NCI-H2196 (cell line): ENCODE results near the gene PRKAG2.

Experiments
- DNase-seq: peaks from one replicate; lab custom pipeline; 2025; ENCODE audit not compliant: unreplicated experiment; lab: John Stamatoyannopoulos, UW

PRKAG2 gene

DNA sequence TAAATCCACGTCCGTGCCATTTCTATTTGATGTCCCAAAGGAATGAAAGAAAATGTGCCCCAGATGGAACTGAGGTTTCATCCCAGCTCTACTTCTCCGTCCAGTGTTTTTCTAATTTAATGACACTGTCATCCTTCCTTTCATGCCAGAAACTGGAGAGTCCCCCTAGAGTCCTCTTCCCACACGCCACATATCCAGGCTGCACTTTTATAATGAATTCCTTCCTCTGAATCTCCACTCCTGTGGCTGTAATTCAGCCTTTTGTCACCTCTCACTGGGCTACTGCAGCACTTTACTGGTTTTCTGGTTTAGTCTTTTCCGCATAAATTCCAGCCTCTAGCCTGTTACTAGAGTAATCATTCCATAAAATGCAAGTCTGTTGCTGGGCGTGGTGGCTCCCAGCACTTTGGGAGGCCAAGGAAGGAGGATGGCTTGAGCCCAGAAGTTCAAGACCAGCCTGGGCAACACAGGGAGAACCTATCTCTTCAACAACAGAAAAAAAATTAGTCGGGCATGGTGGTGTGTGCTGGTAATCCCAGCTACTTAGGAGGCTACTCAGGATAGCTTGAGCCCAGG is 214.6 kb downstream of the PRKAG2 start:
- DNase-seq = no peak

DNA sequence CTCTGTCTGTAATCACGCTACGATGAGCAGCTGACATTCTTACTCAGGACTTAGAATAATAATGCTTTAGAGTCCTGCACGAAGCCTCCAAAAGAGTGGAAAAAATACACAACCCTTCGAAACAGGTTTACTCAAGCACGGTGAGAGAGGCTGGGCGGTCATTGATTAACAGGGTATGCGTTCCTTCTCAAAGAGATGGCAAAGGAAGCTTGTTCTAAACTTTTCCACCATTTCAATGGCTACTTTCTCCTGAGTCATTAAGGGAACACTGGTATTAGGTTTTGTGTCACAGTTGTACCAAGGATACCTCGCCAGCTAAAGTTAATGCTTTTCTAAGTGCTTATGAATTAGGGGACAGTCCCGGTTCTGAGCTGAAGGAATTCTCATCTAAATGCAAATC is 215.3 kb downstream of the PRKAG2 start:
- no peak for DNase-seq

DNA sequence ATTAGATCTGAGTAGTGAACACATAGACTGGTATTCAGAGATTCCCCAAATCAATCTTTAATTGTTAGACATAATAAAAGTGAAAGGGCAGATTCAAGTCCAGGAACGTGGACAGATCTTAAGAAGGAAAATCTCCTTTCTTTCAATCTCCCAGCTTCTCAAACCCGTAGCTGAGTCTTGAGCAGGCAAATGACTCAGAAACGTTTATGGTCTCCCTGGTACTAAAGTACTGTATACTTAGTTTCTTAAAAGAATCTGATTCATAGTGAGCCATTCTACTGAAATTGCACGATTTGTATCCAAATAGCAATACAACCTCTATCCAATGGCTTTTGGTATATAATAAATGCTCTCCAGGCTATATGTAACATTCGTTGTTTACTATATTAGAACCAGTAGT is 216.8 kb downstream of the PRKAG2 start:
- no peak for DNase-seq

DNA sequence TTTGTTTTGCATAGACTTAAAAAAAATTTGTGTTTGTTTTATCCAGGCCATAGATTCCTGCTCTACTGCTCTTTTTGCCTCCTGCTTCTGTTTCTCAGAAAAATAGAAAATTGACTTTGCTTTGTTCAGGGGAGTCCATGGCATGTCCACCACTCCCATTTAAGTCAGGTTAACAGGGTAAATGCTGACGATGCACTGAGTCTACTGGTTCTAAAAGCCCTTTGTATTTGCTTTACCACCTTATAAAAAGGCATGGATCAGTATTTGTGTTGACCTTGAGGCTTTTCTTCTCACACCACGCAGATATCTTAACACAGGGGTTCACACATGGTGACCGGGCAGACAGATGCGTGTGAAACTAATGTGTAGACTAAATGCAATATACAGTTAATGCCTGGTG is 217.7 kb downstream of the PRKAG2 start:
- no peak for DNase-seq

DNA sequence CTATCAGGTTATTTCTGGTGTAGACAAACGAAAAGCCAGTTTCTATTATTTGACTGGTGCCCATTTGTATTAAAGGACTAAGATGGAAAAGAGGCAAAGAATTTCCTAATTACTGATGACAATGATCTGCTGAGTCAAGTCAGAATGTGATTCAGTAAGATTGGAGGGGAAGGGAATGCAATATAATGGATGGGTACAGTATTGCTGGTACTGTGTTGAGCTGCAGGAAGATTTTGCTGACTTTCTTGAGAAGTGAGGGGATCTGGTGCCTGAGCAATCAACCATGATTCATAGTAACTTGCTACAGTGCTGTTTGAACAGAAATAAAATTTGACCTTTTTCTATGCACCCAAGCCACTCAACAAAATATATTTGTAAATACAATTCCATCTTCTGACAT is 218.1 kb downstream of the PRKAG2 start:
- no peak for DNase-seq

DNA sequence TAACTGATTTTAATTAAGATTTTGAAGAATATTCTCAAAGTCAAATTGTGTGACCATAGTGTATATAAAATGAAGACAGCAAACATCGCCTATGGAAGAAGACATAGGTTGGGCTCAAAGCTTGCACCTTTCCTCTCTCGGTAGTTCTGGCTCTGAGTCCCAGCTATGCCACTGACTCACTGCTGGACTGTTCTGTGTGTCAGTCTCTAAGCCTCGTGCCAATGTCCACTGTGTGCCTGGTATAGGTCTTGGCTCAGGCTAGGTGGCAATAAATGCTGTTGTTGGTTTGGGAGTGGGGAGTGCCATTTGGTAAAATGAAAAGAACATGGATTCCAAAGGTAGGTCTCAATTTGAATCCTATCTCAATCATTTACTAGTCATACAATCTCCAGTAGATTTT is 219.7 kb downstream of the PRKAG2 start:
- no peak for DNase-seq

DNA sequence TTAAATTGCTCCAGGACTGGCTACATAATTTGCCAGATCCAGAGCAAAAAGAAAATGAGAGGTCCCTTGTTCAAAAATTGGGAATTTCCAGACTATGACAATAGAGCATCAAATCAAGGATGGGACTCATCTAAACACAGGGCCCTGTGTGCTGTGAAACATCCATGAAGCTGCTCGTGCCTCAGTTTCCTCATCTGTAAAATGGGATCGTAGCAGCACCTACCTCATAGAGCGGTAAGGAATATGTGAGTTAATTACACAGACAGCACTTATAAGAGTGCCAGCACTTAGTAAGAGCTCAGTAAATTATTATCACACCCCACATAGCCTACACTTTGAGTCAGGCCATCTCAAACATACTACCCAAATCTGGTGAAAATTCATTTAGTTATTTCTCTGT is 221.4 kb downstream of the PRKAG2 start:
- DNase-seq = no peak

DNA sequence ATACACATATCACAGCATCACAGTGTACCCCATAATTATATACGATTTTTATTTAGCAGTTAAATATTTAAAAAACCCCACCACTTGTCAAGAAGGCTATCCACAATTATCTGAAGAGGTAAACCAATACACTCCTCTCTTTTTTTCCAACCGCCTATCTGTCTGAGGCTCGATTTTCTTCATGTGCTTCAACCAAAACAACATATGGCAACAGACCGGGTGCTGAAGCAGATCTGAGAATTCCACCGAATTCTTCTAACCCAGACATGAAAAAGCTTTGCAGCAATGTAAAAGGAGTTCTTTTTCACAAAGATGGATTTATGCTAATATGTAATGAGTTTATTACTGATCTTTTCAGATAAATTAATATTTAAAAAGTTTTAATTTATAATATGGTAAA is 224.8 kb downstream of the PRKAG2 start:
- no peak for DNase-seq

DNA sequence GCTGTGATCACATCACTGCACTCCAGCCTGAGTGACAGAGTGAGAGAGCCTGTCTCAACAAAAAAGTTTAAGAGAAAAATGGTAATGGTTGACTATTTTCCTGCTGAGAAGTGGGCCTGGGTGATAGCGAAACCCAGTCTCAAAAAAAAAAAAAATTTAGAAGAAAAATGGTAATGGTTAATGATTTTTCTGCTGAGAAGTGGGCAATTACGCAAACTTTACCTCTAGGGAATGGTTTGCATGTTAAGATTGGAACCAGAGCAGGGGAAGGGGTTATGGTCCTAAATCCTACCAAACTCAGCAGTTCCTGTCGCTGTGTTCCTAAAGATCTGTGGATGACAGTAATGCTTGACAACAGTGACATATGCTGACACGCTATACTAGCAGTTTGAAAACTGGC is 226.8 kb downstream of the PRKAG2 start:
- no peak for DNase-seq

DNA sequence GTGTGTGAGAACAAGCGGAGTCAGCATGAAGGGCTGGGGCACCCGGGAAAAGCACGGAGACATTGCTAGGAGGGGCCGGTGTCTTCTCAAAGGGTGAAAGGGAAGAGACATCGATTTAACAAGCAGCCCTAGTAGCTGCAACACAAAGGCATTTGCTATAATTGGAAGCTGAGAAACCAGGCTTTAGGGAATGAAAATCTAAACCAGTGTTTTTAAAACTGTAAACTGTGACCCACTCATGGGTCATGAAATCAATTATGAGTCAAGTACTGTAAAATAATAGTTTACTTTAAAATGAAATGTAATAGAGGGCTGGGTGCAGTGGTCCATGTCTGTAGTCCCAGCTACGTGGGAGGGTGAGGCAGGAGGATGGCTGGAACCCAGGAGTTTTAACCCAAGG is 228.5 kb downstream of the PRKAG2 start:
- DNase-seq = no peak

DNA sequence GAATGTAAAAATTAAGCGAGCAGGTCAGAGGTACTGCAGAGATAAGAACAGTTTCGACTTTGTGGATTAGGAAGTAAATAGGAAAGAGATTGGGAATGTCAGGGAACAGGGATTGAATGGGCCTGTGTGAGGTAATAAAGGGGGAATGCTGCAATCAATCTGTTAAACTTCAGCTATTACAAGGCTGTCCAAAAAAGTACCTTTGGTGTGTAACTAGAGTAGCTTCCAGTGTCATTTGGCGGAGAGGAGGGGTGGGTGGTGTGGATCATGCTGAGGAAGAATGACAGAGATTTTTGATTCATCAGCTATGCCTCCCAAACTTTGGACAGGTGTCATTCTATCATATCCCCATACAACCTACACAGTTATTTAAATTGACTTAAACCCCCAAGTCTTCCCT is 229.0 kb downstream of the PRKAG2 start:
- DNase-seq = no peak

DNA sequence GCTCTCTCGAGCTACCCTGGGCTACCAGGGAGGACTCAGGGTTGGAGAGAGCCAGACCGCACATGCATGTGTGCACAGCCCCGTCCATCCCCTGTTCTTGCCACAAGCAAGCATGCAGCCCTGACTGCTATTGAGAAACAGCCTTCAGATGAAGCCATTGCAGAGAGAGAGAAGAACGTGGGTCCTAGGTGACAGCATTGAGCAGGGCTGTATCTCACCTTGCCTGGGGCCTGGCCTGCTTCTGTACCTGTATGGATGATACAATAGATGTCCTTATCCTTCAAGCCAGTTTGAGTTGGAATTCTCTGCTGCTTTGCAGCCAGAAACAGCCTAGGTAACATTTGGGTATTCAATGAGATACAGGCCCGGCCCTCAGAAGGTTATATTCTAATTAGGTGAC is 229.9 kb downstream of the PRKAG2 start:
- no peak for DNase-seq

DNA sequence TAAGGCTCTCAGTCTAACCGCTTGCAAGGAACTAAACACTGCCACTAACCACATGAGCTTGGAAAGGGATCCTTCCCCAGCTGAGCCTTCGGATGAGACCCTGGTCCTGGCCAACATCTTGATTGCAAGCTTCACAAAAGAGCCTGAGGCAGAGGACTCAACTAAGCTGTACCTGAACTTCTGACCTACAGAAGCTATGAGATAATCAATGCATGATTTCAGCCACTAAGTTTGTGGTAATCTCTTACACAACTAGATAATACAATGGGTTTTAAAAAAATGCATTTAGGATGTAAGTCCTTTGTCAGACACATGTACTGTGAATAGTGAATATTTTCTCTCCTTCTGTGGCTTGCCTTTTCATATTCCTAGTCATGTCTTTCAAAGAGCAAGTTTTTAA is 231.6 kb downstream of the PRKAG2 start:
- no peak for DNase-seq

DNA sequence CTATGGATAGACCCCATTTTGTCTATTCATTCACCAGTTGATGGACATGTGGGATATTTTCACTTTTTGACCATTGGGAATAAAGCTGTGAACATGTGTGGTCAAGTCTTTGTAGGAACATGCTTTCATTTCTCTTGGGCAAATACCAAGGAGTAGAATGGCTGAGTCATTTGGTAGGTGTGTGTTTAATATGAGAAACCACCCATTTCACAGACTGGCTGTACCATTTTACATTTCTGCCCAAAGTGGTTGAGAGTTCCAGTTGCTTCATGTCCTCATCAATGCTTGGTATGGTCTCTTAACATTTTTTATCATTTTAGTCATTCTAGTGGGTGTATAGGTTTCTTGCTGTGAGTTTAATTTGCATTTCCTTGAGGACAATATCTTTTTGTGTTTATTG is 232.4 kb downstream of the PRKAG2 start:
- no peak for DNase-seq

DNA sequence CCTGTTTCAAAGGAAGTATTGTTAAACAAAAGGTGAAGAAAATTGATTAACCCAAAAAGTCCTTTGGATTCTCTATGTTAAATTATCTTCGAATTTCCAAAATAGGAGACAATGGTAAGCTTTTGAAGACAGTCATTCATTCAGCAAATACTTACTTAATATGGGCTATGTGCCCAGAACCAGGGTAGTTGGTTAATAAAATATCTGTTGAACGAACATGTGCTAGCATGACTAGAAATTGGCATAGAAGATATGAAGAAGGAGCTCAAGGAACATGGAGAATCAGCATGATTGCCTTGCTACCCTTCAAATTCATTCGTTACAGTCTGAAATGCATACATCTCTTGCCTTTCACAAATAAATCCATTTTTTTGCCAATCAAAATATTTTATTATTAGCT is 234.2 kb downstream of the PRKAG2 start:
- no peak for DNase-seq

DNA sequence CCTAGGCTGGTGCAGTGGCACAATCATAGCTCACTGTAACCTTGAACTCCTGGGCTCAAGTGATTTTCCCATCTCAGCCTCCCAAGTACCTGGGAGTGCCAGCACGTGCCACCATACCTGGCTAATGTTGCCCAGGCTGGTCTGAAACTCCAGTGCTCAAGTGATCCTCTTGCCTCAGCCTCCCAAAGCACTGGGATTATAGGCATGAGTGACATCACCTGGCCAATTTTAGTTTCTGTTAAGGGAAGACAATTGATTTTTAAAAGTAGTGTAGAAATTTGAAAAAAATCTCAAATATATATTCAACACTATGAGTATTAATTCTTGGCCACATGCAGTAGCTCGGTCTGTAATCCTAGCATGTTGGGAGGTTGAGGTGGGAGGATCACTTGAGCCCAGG is 235.3 kb downstream of the PRKAG2 start:
- no peak for DNase-seq

DNA sequence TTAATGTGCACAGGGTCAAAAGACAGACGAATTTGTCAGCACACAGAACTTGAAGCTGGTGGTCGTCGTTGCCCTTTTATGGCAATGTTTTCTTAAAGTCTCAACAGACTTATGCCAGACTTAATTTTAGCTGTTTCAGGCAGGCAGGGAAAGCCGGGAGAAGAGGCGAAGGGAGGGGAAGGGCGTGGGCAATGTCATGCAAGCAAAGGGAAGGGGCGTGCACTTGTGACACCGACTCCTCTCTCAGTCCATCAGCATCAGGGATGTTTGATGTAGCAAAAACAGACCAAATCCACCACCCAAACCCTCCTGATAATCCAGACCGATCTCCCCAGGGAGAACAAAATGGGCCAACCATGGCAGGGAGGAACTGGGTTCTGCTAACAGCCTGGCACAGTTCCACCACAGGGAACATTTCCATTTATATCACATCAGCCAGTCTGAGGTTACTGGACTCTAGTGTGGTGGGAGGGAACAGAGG is 239.1 kb downstream of the PRKAG2 start:
- DNase-seq = no peak

DNA sequence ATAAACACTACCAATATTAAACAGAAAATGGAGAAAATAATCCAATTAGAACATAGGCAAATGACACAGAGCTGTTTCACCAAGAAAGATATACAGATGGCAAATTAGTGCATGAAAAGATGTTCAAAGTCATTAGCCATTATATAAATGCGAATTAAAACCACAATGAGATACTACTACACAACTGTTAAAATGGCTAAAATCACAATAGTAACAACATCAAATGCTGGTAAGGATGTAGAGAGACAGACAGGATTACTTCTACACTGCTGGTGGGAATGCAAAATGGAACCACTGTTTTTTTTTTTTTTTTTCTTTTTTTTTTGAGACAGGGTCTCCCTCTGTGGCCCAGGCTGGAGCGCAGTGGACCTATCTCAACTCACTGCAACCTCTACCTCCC is 242.3 kb downstream of the PRKAG2 start:
- no peak for DNase-seq

DNA sequence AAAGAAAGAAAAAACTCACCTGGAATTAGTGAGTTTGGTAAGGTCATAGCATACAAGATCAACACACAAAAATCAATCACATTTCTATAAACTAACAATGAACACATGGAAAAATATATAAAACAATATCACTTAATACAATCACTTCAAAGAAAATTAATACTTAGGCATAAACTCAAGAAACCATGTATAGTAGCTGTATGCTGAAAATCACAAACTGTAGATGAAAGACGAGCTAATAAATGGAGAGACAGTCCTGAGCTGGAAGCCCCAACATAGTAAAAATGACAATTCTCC is 243.5 kb downstream of the PRKAG2 start:
- no peak for DNase-seq

DNA sequence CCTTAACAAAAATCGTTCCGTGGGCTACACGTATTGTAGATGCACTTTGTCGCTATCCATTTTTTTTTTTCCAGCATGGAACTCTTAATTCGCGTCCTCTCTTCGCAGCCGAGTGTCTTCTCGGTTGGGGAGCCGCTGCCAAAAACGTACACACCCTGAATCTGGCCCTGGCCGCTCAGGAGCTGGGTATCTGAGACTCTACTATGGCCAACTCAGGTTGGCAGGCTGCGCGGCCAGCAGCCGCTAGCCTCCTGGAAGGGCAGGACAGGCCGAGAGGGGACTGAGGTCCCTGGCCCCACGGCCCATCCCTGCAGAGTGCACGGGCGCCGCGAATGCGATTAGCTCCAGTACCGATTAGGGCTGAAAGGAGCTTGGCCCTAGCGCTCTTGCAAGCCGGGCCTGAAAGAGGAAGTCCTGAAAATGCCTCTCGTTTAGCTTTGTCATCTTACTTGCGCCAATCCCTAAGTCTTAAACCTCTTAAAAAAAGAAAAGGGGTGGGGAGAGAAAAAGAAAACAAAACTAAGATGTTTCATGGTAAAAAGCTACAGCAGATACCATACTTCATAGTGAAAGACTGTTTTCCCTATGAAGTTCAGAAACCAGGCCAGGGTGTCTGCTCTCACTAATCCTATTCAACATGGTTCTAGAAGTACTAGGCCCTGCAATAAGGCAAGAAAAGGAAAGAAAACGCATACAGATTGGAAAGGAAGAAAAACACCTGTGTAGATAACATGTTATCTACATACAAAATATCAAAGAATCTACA is 244.0 kb downstream of the PRKAG2 start:
- no peak for DNase-seq

DNA sequence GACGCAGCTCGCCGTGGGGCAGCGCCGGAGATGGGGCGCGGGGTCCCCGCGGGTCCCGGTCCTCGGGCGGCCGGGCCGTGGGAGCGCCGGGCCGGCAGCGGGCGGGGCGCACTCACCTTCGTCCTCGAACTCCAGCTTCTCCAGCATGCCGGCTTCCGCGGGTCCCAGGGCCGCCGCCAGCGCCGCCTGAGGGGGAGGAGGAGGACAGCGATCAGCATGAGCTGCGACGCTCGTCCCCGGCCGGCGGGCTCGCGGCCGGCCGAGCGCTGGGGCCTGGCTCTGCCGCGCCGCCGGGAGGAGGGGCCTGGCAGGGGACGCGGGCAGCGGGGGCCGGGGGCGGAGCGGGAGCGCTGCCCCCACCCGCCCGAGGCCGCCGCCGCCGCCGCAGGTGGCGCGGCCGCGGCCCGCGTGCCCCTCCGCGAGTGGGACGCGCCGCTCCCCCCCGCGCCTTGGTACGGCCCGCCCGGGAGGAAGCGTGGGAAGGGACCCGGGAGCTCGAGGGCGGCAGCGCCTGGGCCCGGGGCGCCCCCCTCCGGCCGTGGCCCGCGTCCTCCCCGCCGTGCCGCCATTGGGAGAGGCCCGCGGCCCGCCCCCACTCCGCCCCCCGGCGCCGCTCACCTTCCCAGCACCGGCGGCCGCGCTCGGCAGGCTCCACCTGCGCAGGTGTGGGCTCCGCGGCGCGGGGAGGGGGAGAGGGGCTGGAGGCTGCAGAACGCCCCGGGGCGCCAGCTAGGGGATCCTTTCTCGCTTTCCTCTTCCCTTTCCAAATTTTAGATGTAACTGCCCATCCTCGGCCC is 244.8 kb downstream of the PRKAG2 start:
- peak; percentile 79 for DNase-seq

DNA sequence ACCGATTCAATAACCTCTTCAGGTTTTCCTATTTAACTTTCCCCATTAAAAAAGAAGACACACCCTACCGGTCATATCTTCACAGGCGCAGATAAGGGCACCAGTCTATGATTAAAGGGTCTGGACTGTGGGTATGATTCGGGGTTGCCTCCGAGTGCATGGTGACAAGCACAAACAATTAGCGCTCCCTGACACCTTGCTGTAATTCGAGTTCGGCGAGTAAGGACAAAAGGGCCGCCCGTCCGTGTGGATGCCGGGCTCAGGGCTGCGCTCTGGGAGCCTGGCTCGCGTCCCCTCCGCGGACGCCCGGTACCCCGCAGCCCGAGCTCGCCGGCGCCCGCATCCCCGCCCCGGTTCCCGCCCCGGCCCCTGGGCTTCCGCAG is 245.4 kb downstream of the PRKAG2 start:
- no peak for DNase-seq
